Fibroblast of lung (primary cell): Measurements from ENCODE around the gene COL27A1. TPM values are rescaled to one million over a fixed set of nuclear protein-coding genes. Genes with fewer than 3 reads are reported as not detected.

Experiments used
- DNase-seq, 2 donors: peaks; one replicate each; pipeline versions ENCODE4 v3.0.0 to v3.0.0-alpha.2; 2010; ENCODE audit warnings: low read depth in 2 of 2
- H2AFZ ChIP-seq: 2 replicates; pipeline ENCODE4 v1.5.1; 2012; ENCODE audit warnings: low read length, control low read depth, inconsistent platforms
- H3K27ac ChIP-seq: 2 replicates; pipeline ENCODE4 v1.5.1; 2011; ENCODE audit warnings: low read length, control low read depth; ENCODE audit not compliant: insufficient read depth
- H3K27me3 ChIP-seq: 2 replicates; pipeline ENCODE4 v1.5.1; 2011; ENCODE audit warnings: mild to moderate bottlenecking, low read length; ENCODE audit not compliant: control insufficient read depth, insufficient read depth
- H3K36me3 ChIP-seq: 2 replicates; pipeline ENCODE4 v1.5.1; 2011; ENCODE audit warnings: low read length; ENCODE audit not compliant: control insufficient read depth, insufficient read depth
- H3K4me1 ChIP-seq: 2 replicates; pipeline ENCODE4 v1.5.1; 2011; ENCODE audit warnings: low read length; ENCODE audit not compliant: control insufficient read depth, insufficient read depth; ENCODE audit errors: extremely low read depth
- H3K4me2 ChIP-seq: 2 replicates; pipeline ENCODE4 v1.5.1; 2011; ENCODE audit warnings: low read length, control low read depth; ENCODE audit not compliant: insufficient read depth; ENCODE audit errors: extremely low read depth
- H3K4me3 ChIP-seq, 4 experiments: fragments of 200-600 bp in 1 of 4; sonication (generic) in 1 of 4; replicated peaks in 1 of 4; 2 replicates each; pipeline ENCODE4 v1.5.1; 2011 to 2016; ENCODE audit warnings: low read length in 4 of 4, low read depth in 3 of 4, mild to moderate bottlenecking in 3 of 4, control low read depth in 2 of 4, inconsistent platforms in 1 of 4, mixed read lengths in 1 of 4; ENCODE audit not compliant: insufficient read depth in 1 of 4; ENCODE audit errors: control extremely low read depth in 1 of 4
- H3K79me2 ChIP-seq: 2 replicates; pipeline ENCODE4 v1.5.1; 2012; ENCODE audit warnings: mild to moderate bottlenecking, low read length, inconsistent platforms; ENCODE audit not compliant: control insufficient read depth, insufficient read depth
- H3K9ac ChIP-seq: 2 replicates; pipeline ENCODE4 v1.5.1; 2011; ENCODE audit warnings: mild to moderate bottlenecking, low read length, control low read depth; ENCODE audit not compliant: insufficient read depth
- H3K9me3 ChIP-seq: 2 replicates; pipeline ENCODE4 v1.5.1; 2012; ENCODE audit warnings: low read depth, low read length; ENCODE audit not compliant: control insufficient read depth, insufficient read depth
- H4K20me1 ChIP-seq: 2 replicates; pipeline ENCODE4 v1.5.1; 2011; ENCODE audit warnings: low read length; ENCODE audit not compliant: control insufficient read depth, insufficient read depth; ENCODE audit errors: extremely low read depth
- EZH2 ChIP-seq: IDR thresholded peaks from 2 replicates; pipeline ENCODE4 v1.5.1; 2012; ENCODE audit warnings: low read length, control low read depth, mild to moderate bottlenecking; ENCODE audit errors: missing control alignments
- polyA plus RNA-seq, 2 donors: library from polyadenylated mRNA; depleted of rRNA in 1 of 2; stranded (reverse) in 1 of 2; unstranded in 1 of 2; fragments of >200 nt; gene quantifications; 2 replicates each; pipeline ENCODE4 v1.2.1, GENCODE V29; 2011 to 2012; ENCODE audit warnings: missing spikeins in 1 of 2
- total RNA-seq: library from RNA; depleted of rRNA; stranded (reverse); fragments of >200 nt; gene quantifications from 2 replicates; pipeline ENCODE4 v1.2.1, GENCODE V29; 2014
- TF ChIP-seq, protein P1 (sequence below), 2 donors: IDR thresholded peaks in 1 of 2; conservative IDR thresholded peaks in 1 of 2; 1 replicate in 1 of 2; 2 replicates in 1 of 2; pipeline ENCODE4 v1.5.1; 2011 to 2012; ENCODE audit warnings: low read length in 2 of 2, control low read depth in 1 of 2, inconsistent platforms in 1 of 2, low read depth in 1 of 2, mild to moderate bottlenecking in 1 of 2

COL27A1 gene
- total and polyA plus RNA-seq, 2 donors (not counting 1 experiment from before 2014, with no cell fraction given), result 2.4 to 5.4 TPM

DNA sequence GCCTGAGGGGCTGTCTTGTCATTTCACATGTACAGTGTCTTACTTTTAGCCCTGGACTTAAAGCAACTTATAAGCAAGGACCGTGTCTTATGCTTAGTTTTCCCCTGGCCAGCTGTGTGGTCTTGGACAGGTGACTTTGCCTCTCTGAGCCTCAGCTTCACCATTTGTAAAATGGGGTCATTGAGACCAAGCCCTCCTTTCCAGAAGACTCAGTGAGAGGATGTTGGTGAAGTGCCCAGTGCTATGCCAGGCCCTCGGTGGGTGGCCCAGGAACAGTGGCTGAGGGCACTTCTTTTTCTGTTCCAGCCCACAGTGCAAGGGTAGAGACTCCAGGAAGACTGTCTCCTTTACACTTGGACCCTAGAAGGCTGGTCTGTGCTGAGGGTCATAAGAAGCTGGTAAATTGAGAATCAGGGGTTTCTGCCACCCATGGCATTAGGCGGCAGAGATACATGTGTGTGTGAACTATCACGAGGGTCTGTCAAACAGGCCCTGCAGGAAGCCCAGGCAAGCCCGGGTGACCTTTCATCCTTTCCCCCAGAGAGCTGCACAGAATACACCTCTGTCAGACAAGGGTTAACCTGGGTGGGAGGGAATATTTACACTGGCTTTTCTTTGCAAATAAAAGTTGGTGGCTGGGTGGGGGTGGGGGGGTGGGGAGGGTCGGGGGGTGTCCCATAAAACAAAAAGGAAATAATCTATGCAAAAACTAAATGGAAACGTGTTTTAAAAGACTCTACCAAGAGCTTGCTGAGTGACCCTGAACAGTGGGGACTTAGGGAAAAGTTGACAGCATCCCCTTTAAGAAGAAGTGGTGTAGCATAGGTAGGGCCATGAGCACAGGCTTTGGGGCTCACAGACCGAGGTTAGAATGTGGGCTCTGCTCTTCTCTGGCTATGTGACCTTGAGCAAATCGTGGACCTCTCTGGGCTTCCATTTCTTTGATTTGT, 35.8 kb upstream of the COL27A1 start:
- no peaks in the 10 kb centered on the region for H3K79me2 ChIP-seq
- H3K36me3 ChIP-seq, result no peaks in the 10 kb centered on the region
- TF ChIP-seq EZH2, result no peak
- TF ChIP-seq, protein P1, sequence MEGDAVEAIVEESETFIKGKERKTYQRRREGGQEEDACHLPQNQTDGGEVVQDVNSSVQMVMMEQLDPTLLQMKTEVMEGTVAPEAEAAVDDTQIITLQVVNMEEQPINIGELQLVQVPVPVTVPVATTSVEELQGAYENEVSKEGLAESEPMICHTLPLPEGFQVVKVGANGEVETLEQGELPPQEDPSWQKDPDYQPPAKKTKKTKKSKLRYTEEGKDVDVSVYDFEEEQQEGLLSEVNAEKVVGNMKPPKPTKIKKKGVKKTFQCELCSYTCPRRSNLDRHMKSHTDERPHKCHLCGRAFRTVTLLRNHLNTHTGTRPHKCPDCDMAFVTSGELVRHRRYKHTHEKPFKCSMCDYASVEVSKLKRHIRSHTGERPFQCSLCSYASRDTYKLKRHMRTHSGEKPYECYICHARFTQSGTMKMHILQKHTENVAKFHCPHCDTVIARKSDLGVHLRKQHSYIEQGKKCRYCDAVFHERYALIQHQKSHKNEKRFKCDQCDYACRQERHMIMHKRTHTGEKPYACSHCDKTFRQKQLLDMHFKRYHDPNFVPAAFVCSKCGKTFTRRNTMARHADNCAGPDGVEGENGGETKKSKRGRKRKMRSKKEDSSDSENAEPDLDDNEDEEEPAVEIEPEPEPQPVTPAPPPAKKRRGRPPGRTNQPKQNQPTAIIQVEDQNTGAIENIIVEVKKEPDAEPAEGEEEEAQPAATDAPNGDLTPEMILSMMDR (conservative IDR thresholded peaks at IDR 0.05 in 1 of 2, IDR thresholded peaks at IDR 0.05 in 1 of 2; ENCODE audit: low read depth in 1 of 2, low read length in 2 of 2), result no peak
- H4K20me1 ChIP-seq, result no peaks in the 10 kb centered on the region
- no peak overlapping the region for H2AFZ ChIP-seq
- no peaks in the 10 kb centered on the region for H3K9me3 ChIP-seq
- no peak overlapping the region for H3K4me3 ChIP-seq
- DNase-seq, result no peak
- H3K4me2 ChIP-seq, result no peak overlapping the region
- H3K27me3 ChIP-seq, result peaks cover 21% of the 10 kb centered on the region
- no peak overlapping the region for H3K9ac ChIP-seq
- H3K4me1 ChIP-seq, result no peaks in the 10 kb centered on the region
- H3K27ac ChIP-seq, result no peak overlapping the region

DNA sequence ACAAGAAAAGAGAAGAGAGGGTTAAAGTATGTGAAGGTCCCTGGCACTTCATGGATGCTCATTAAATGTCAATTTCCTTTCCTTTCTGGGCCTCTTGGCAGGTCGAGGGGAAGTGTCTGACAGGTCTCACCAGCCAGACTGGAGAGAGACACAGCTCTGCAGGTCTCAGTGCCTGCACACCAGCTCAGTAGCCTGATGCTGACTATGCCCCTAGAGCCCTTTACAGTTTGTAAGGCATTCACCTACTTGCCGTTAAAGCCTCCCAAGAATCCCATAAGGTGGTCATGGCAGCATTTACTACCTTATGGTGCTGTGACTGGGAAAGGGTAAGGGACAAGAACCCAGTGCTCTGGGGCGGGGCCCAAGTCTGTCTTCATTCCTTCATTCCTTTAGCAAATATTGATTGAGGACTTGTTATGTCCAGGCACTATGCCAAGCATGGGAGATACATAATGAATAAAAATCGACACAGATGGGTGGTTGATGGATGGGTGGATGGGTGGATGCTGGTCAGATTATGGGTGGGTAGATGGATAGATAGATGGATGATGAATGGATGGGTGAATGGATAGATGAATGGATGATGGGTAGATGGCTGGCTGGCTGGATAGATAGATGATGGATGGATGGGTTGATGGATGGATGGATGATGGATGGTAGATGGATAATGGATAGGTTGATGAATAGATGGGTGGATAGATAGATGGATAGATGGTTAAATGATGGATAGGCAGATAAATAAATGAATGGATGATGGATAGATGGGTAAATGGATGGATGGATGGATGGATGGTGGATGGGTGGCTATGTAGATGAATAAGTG, 34.9 kb upstream of the COL27A1 start:
- H3K79me2 ChIP-seq, result no peaks in the 10 kb centered on the region
- H3K36me3 ChIP-seq, result no peaks in the 10 kb centered on the region
- H3K4me1 ChIP-seq, result no peaks in the 10 kb centered on the region
- no peaks in the 10 kb centered on the region for H3K9me3 ChIP-seq
- H2AFZ ChIP-seq, result no peak overlapping the region
- no peak overlapping the region for H3K27ac ChIP-seq
- no peak for DNase-seq
- H3K4me3 ChIP-seq, result no peak overlapping the region
- peaks cover 21% of the 10 kb centered on the region for H3K27me3 ChIP-seq
- no peak overlapping the region for H3K4me2 ChIP-seq
- TF ChIP-seq EZH2, result no peak
- TF ChIP-seq, protein P1 (conservative IDR thresholded peaks at IDR 0.05 in 1 of 2, IDR thresholded peaks at IDR 0.05 in 1 of 2; ENCODE audit: low read depth in 1 of 2, low read length in 2 of 2), result no peak
- H4K20me1 ChIP-seq, result no peaks in the 10 kb centered on the region
- H3K9ac ChIP-seq, result no peak overlapping the region
